ENCODE measurements around the gene KMT5B. TPM values are rescaled to one million over a fixed set of nuclear protein-coding genes. Genes with fewer than 3 reads are reported as not detected.
A peak's percentile ranks its signal among the peaks of the same experiment; 100 is the strongest.

KMT5B gene
- total RNA-seq (2014; rRNA removed; shearing (Covaris generic)) = 31.0 and 39.1 TPM in 2 replicates
- 20.5 and 26.4 TPM in 2 replicates for polyA plus RNA-seq (2016; fragmentation: Nextera tagmentation; extraction: Ambion mirVana)
- long read RNA-seq, partial matches to known transcripts = 6 of 11 reads
- long read RNA-seq, other reads (novel, unspliced or antisense) = 5 of 11 reads

DNA sequence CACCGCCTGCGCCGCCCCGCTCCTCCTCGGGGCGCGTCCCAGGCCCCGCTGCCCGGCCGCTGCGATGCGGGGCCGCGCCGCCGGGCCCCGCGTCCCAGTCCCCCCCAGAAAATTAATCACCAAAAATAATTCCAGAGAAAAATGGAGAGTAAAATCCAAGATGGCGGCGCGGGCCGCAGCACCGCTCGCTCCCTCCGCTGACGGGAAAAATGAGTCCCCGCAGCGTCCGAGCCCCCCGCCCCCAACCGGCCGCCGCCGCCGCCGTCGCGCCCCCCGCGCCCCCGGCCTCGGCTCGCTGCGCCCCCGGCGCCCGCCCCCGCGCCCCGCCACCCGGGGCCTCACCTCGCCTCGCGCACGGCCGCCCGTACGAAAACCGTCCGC, at the start of gene KMT5B:
Gene KMT5B (minus strand): TSS at position 162 of the 381 bp plus-strand sequence. CDS start 23,220 bp downstream, outside the sequence.
- Mint-ChIP-seq H3K27ac (peak within 1 kb of the TSS; percentile 93), H3K9me3 (no peaks in the 10 kb centered on the region; the same call in 2 of the 3 replicates), H3K27me3 (ENCODE audit: insufficient read depth, low read depth, poor library complexity) (peaks cover 27% of the 10 kb centered on the region), H3K36me3 (ENCODE audit: low read depth) (peaks cover 2% of the 10 kb centered on the region; the same call in 1 of the 3 replicates), H3K4me3 (peak within 1 kb of the TSS; percentile 91), H3K4me1 (peaks cover 42% of the 10 kb centered on the region)
- H3K27ac ChIP-seq (ENCODE audit: low read depth) = peak within 1 kb of the TSS; percentile 97
- peaks cover 15% of the 10 kb centered on the region for H3K4me1 ChIP-seq (ENCODE audit: insufficient read depth)
- TF ChIP-seq EZH2phosphoT487 (IDR thresholded peaks at IDR 0.05; ENCODE audit: unreplicated experiment) (no peak), CREB1 (CRISPR knock-in tag; IDR thresholded peaks at IDR 0.05; ENCODE audit: low read depth) (0 out of 2 replicates have a peak, but pooled peaks have one; percentile 27), STAT1 (IDR thresholded peaks at IDR 0.05; ENCODE audit: unreplicated experiment) (no peak)
- peaks cover 4% of the 10 kb centered on the region for H3K27me3 ChIP-seq (ENCODE audit: insufficient read depth)
- no peak for ATAC-seq
- peak; percentile 72 for DNase-seq (ENCODE audit: low spot score)
- H3K79me2 ChIP-seq (replicated peaks; ENCODE audit: insufficient read depth) = peaks cover 42% of the 10 kb centered on the region
- no peaks in the 10 kb centered on the region; the same call in 1 of the 2 replicates for H3F3A ChIP-seq (replicated peaks; ENCODE audit: low read depth)
- no peaks in the 10 kb centered on the region for H3K9me2 ChIP-seq (ENCODE audit: insufficient read depth)
- no peaks in the 10 kb centered on the region for H3K36me3 ChIP-seq (ENCODE audit: insufficient read depth)
- peak within 1 kb of the TSS; percentile 90 for H3K4me3 ChIP-seq
- H4K20me1 ChIP-seq (replicated peaks; ENCODE audit: insufficient read depth) = peaks cover 23% of the 10 kb centered on the region
- H3K4me2 ChIP-seq = peak within 1 kb of the TSS; percentile 93
- peak within 1 kb of the TSS; percentile 57; the same call in 1 of the 2 replicates for H2AFZ ChIP-seq

DNA sequence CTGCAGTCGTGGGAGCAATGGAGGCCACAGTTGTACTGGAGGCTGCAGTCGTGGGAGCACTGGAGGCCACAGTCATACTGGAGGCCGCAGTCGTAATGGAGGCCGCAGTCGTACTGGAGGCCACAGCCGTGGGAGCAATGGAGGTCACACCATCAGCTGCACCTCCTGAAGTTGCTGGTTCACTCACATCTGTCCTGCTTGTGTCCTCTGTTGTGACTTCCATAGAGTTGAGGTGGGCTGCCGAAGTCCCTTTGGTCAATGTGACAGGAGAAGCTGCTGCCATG, 49.4 kb upstream of the KMT5B start:
- no peak overlapping the region for H3K4me2 ChIP-seq
- H3K4me1 ChIP-seq (ENCODE audit: insufficient read depth) = no peaks in the 10 kb centered on the region
- no peaks in the 10 kb centered on the region for H3K9me2 ChIP-seq (ENCODE audit: insufficient read depth)
- H2AFZ ChIP-seq = no peak overlapping the region
- no peak for DNase-seq (ENCODE audit: low spot score)
- no peaks in the 10 kb centered on the region for H3K27me3 ChIP-seq (ENCODE audit: insufficient read depth)
- no peaks in the 10 kb centered on the region for H3K79me2 ChIP-seq (replicated peaks; ENCODE audit: insufficient read depth)
- ATAC-seq = no peak
- no peak overlapping the region for H3K4me3 ChIP-seq
- H4K20me1 ChIP-seq (replicated peaks; ENCODE audit: insufficient read depth) = no peaks in the 10 kb centered on the region
- H3F3A ChIP-seq (replicated peaks; ENCODE audit: low read depth) = no peaks in the 10 kb centered on the region
- Mint-ChIP-seq H3K27ac (no peak overlapping the region), H3K36me3 (ENCODE audit: low read depth) (peaks cover 56% of the 10 kb centered on the region), H3K4me3 (no peak overlapping the region), H3K4me1 (no peaks in the 10 kb centered on the region), H3K9me3 (no peaks in the 10 kb centered on the region), H3K27me3 (ENCODE audit: insufficient read depth, low read depth, poor library complexity) (peaks cover 7% of the 10 kb centered on the region)
- no peak overlapping the region for H3K27ac ChIP-seq (ENCODE audit: low read depth)
- peaks cover 9% of the 10 kb centered on the region; the same call in 1 of the 2 replicates for H3K36me3 ChIP-seq (ENCODE audit: insufficient read depth)
- TF ChIP-seq REST (IDR thresholded peaks at IDR 0.05; ENCODE audit: unreplicated experiment) = no peak
- TF ChIP-seq ZNF331 (CRISPR knock-in tag; IDR thresholded peaks at IDR 0.05; ENCODE audit: low read depth) = no peak
- TF ChIP-seq, protein P1, sequence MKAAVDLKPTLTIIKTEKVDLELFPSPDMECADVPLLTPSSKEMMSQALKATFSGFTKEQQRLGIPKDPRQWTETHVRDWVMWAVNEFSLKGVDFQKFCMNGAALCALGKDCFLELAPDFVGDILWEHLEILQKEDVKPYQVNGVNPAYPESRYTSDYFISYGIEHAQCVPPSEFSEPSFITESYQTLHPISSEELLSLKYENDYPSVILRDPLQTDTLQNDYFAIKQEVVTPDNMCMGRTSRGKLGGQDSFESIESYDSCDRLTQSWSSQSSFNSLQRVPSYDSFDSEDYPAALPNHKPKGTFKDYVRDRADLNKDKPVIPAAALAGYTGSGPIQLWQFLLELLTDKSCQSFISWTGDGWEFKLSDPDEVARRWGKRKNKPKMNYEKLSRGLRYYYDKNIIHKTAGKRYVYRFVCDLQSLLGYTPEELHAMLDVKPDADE (IDR thresholded peaks at IDR 0.05) = no peak
- no peak for TF ChIP-seq NANOG (IDR thresholded peaks at IDR 0.05; ENCODE audit: borderline replicate concordance)
- TF ChIP-seq, protein P2, sequence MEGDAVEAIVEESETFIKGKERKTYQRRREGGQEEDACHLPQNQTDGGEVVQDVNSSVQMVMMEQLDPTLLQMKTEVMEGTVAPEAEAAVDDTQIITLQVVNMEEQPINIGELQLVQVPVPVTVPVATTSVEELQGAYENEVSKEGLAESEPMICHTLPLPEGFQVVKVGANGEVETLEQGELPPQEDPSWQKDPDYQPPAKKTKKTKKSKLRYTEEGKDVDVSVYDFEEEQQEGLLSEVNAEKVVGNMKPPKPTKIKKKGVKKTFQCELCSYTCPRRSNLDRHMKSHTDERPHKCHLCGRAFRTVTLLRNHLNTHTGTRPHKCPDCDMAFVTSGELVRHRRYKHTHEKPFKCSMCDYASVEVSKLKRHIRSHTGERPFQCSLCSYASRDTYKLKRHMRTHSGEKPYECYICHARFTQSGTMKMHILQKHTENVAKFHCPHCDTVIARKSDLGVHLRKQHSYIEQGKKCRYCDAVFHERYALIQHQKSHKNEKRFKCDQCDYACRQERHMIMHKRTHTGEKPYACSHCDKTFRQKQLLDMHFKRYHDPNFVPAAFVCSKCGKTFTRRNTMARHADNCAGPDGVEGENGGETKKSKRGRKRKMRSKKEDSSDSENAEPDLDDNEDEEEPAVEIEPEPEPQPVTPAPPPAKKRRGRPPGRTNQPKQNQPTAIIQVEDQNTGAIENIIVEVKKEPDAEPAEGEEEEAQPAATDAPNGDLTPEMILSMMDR (conservative IDR thresholded peaks at IDR 0.05; ENCODE audit: low read depth in 2 of 2) = no peak
- no peak for TF ChIP-seq ZNF462 (CRISPR knock-in tag; IDR thresholded peaks at IDR 0.05)
- no peak for TF ChIP-seq STAT1 (IDR thresholded peaks at IDR 0.05; ENCODE audit: unreplicated experiment)
